Activated T-cell treated with anti-CD3 and anti-CD28 coated beads for 4 hours (primary cell): ENCODE measurements around the gene TICAM2.

ENCODE experiments used
- DNase-seq: peaks from one replicate; pipeline ENCODE4 v3.0.0-alpha.2; 2020

Gene TICAM2

DNA sequence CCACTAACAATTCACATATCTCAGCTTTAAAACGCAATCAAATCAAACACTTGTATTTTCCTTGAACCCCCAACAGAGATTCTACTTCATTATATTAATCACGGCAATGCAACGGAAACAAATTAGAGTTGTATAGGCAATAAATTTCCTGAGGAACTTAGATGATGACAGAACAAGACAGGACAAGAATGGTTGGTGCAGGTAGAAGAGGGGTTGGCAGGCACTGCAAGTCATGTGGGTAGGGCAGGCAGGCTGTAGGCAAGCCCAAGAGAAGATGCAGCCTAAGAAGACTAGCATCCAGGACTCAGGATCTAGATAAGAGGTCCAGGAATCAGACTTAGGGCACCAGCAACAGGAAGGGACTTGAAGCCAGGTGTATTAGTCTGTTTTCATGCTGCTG lies 41.1 kb downstream of the TICAM2 start:
- no peak for DNase-seq

DNA sequence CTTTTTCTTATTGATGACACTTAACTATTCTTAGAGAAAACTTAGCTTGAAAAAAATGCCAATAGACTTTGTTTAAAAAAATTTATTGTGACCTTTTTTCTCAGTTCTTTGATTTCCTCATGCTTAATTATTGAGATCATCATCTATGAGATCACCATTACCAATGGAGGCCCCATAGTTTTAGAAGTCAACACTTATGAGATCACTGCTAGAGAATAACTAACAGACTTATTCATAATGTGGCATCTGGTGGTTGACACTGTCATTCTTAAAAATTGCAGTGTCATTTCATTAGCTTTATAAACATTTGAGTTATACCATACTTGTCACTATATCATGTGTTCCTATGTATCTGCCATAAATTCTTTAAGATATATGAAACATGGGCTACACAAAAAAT lies 42.8 kb downstream of the TICAM2 start:
- no peak for DNase-seq

DNA sequence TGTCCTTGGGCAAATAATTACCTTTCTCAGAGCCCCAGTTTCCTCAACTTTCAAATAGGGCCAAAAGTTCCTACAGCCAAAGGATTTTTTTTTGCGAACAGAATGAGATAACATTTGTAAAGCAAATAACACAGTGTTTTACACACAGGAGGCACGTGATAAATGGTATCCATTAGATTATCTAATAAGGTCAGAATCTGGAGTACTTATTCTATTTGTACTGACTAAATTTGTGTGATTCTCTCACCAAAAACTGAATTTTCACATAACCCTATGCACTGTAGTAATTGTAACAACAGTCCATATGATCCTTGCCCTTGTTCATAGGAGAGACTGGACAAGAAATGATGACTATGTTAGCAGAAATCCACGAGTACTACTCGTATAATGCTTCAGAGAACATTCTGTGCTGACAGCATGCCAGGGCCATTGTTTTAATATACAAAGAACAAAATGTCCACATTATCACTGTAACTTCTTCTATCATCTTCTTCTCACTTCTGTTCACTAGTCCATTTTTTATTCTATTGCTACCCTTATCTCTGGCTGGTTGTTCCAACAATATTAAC lies 43.8 kb downstream of the TICAM2 start:
- no peak for DNase-seq

DNA sequence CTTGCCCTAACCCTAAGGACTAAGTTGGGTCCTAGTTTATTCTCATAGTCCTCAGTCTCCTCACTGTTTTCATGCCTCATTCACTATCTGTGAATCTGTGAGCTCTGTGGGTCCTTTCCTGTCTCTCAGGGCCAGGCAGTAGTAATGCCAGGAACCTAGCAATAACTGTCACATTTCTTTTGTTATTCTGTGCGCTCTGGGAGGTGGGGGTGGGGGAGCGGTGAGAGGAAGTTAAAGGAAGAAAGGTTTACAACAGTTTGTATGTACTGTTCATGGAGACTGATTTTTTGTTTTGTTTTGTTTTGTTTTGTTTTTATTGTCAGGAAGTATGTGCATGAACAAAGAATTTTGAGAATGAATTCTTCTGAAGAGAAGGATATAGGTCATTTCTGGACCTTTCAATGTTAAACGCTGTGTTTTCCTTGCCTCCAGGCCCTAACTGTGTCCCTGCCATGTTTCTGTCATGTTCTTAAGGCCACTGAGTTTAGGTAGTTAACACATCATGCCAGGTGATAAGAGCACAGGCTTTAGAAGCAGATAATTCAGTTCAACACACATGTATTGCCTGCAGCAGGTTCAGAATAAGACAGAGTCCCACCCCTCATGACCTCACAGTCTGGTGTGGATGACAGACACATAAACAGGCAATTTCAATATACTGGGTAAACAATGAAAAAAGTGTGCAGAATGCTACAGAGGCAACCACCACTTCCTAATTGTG lies 44.5 kb downstream of the TICAM2 start:
- DNase-seq: no peak

DNA sequence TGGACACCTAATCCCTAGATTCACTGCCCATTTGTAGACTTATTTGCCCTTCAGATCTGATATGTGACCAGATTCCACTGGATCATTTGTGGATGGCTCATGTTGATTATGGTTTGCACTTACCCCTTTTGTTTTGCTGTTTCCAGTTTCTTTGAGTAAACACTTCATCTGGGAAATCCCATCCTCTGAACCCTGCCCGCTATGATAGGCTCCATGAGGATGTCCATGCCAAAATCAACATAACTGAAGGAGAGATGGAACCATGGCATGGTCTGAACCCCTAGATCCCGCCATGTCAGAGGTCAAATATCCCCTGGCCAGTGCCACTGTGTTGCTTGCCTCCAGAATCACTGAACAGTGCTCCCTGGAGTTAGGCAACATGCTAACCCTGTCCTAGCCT lies 46.0 kb downstream of the TICAM2 start:
- DNase-seq: no peak

DNA sequence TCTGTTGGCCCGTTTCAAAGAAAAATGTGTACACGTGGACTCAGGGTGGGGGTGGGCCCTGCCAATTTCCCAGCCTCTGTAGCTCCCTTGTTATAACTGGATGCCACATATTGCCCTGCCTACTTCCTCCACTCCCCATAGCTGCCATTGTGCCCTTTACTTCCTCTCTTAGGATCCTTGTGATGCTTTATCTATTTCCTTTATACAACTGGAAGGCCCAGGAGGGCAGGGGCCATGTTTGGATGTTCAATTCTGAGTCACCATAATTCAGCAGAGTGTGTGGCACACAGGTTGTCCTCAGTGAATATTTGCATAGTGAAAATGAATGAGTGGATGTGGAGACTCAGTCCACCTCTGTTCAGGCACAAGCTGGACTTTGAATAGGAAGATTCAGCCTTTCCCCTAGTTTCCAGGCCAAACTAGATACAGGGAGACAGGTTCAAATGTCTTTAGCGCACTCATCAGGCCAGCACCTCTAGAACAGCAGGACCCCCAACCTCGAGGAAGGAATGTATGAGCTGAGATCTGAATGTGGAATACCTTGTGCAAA lies 47.1 kb downstream of the TICAM2 start:
- DNase-seq: no peak

DNA sequence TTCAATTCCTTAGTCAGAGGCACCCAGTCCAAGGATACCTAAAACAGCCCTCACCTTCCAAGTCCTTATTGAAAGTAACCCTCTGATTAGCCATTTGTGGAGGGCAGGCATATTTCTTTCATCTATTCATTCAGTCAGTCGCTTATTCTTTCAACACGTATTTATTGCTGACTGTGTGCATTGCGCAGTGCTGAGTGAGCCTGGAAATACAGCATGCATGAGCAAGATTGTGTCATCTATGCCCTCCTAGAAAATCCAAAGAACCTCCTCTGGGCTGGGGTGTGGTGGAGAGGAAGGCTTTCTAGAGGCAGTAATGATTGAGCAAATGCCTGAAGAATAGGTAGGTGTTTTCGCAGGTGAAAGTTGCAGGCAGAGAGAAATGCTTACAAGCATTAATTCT lies 49.2 kb downstream of the TICAM2 start:
- DNase-seq: no peak

DNA sequence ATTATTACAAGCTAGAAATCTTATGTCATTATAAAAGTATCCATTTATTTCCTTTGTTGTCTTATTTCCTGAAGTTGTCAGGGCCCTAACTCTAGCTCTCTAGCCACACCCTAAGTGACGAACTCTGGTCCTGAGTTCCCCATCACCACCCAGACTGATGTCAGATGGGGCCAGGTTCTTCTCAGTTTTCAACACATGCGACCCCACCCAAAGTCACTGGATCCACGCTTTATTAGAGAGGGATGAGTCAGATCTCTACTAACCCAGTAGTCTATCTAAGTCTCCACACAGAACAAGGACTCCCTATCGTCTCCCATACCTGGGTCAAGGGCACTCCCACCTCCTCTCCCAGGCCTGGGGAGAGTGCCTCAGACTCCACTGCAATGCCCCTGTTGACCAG lies 50.9 kb downstream of the TICAM2 start:
- DNase-seq: no peak

DNA sequence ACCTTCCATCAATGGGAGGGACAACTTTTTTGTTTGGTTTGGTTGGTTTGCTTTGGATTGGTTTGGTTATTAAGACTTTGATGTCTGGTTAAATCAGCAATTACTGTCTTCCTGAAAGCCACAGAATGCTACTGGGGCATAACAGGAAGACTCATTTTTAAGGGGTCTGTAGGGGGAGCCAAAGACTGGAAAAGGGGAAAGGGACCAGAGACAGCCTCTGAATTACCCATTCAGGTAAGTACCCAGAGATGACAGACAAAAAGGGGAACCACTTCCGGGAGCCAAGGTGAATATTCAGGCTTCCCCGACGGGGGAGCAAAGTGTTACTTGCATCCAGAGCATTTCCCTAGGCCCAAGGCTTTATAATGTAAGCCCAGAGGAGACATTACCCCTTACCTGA lies 53.1 kb downstream of the TICAM2 start:
- DNase-seq: no peak

DNA sequence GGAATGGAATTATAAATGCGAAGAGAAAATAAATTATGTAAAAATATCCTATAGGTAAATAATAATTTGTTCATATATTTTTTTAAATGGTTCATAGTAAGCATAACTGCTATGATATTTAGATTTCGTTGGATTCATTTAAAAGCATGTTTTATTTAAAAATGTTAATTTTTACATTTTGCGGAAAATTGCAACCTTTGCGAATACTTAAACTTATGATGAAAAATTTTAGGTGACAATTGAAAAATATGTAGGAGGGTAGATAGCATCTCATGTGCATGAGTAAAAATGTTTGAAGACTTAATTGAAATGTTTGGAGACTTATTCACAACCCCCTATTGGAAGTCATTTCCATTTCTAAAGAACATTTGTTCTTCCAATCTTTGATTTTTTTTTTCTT lies 53.6 kb downstream of the TICAM2 start:
- no peak for DNase-seq

DNA sequence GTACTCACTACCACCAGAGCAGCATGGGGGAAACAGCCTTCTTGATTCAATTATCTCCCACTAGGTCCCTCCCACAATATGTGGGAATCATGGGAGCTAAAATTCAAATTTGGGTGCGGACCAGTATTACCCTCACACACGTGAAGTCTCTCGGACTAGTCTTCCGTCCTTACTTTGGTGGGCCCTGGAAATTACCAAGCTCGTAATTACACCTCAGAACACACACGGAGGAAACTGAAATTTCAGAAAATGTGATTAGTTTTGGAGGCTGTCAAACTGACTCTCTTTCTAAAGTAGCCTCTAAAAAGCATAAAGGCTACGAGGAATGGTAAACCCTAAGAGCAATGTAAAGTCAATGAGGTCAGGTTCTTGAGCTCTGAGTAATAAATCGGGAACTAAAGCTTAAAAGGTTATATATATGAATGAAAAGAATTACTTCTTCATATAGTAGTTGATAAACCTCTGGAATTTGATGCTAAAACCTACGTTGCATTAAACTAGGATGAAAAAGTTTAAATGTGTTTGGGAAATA lies 56.9 kb downstream of the TICAM2 start:
- no peak for DNase-seq

DNA sequence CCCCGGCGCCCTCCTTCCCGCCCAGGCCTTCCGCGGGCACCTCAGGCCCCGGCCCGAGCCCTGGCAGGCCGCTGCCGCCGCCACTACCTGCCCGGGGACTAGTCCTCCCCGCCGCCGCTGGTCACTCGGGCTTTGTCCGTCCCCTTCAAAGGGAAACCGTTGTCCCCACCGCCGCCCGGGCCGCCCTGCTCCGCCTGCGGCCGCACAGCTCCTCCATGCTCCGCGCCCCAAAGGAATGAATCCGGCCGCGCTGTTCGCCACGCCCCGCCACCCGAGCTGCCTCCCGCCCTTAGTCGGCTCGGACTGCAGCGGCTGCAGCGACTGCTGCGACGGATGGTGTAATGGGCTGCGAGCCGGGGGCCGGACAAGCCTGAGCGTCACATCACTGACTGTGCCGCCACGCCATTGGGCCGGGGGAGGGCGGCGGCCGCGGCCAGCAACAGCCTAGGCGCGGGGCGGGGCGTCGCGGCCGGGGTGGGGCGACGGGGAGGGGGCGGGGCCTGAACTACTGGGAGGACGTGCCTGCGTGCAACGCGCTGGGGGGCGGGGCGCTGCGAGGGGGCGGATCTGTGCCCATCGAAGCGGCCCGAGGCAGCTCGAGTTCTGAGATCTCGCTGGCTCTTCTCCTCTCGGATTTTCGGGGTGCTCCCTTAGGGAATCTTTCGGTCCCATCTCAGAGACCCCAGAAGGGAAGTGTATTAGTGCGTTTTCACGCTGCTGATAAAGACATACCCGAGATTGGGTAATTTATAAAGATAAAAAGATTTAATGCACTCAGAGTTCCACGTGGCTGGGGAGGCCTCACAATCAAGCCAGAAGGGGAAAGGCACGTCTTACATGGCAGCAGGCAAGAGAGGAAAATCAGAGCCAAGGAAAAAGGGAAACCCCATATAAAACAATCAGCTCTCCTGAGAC lies 57.6 kb downstream of the TICAM2 start, which contains the start of gene FEM1C:
FEM1C (minus strand) TSS at position 340 of the 915 bp plus-strand sequence. CDS start 1,282 bp downstream, outside the sequence.
- peak; percentile 98 for DNase-seq

DNA sequence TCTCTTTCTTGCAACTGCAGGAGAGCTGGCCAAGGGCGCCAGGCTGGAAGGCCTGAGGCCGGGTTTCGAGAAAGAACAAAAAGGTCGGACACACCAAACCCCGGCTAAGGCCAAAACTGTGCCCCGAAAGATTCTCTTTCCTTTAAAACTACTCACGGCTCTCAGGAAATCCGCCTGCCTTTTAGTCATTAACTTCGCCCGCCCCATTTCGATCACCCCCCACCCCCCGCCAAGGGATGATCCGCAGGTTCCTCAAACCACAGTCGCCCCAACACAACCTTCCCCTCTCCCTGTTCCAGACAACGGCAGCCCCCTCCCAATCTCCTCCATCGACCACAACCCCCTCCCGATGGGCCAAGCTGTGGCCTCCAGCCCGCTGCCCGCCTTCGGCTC lies 58.2 kb downstream of the TICAM2 start:
- peak; percentile 48 for DNase-seq

DNA sequence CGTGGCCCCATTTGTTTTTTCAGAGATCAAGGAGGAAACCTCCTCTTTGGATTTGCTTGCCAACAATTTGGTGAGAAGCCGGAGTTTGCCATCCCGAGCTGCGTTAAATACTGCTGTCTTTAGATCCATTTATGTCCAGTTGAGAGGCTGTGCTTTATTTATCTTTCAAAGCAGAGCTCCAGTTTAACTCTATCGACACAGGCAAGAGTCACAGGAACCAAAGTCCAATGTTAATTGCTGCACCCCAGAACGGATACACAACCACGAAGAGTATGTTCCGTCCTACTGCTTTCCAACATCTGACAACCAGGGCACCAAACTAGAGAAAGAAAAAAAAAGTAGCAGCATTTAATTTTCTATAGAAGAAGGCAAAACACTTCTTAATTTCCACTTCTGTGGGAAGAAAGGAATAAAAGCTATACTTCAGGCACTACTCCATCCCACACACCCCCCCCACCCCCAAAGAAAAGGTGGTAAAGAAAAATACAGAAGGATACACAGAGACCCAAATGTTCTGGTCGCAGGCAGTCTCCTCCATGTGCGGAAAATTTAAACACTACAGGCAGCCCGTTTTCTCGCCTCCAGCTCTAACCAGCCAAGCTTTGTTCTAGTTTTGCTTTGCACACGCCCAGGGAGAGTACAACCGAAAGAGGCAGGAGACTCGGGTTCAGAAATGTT lies 58.8 kb downstream of the TICAM2 start:
- DNase-seq: peak; percentile 28

DNA sequence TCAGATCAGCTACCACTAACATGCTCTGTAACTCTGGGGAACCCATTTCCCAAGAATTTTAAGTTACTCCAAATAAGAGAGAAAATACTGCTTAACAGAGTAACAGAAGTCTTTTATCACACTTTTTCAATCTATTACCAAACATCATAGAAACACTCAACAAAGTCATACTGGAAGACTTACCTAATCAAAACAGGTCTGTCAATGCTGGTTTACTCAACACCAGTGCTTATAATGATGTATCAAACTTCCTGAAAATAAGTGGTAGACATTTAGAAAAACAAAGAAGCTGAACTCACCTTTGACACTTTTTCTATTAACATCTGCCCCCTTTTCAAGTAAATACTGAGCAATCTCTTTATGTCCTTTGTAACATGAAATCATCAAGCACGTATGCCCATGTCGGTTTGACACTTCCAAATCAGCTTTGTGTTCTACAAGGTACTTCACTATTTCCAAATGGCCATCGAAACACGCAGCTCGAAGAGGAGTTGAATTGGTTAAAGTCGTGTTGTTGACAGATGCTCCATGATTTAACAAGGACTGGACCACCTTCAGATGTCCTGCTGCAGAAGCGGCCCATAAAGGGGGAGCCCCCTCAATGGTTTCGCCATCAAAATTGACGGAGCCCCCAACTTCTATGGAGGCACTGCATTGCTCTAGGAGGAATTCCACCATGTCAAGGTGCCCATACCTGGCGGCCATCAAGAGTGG lies 59.5 kb downstream of the TICAM2 start:
- DNase-seq: no peak

DNA sequence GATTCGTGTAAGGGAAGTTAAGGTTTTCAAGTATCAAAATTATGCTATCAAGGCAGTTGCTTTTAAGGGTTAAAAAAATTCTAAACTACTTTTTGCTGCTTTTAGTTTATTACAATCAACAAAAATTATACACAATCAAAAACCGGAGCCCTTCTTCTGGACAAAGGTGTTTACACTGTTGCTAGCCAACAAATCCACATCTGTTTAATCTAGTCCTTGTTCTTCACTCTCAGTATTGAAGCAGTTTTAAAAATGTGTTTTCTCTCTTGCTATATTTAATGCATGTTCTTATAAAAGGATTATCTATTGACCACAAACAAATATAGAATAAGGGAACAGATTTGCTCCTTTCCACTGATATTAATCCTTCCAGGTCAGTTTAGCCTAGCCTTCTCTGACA lies 60.2 kb downstream of the TICAM2 start:
- DNase-seq: no peak

DNA sequence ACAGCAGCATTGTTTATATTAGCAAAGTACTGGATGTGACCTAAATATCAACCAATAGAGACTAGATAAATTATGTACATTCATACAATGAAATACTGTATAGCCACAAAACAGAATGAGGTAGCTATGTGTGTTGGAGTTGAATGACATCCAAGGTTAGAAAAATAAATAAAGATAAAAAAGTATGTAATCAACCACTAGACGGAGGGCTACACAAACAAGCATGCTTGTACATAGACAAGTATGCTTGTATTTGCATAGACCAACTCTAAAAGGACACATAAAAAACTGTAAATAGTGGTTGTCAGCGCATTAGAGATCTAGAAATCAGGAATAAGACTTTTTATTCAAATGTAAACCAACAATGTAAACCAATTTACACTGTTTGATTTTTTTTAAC lies 60.7 kb downstream of the TICAM2 start:
- DNase-seq: no peak

DNA sequence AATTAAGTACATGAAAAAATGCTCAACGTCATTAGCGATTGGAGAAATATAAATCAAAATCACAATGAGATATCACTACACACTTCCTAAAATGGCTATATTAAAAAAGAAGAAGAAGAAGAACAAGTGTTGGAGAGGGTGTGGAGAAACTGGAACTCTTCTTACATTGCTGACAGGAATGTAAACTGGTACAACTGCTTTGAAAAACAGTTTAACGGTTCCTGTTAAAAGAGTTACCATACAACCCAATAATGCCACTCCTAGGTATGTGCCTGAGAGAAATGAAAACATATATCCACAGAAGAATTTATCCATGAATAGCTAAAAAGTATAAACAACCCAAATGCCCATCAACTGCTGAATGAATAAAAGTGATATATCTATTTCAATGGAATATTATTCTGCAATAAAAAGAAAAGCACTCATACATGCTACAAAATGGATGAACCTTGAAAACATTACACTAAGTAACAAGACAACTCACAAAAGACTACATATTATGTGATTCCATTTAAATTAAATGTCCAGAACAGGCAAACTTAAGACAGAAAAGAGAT lies 66.7 kb downstream of the TICAM2 start:
- no peak for DNase-seq

DNA sequence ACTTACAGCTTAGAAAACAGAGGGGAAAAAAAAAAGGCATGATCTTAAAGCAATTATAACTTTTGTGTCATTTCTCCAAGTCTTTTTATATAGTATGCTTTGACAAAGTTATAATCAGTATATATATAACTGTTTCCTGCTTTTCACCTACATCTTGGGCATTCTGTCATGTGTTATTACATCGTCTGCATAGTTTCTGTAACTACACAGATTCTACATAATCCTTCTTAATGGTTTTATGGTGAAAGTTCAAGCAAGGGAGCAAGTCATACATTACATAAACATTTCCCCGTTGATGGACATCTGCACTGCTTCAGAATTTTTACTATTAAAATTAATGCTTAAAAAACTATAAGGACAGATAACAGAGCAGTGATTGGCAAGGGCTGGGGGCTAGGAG lies 69.8 kb downstream of the TICAM2 start:
- DNase-seq: no peak

DNA sequence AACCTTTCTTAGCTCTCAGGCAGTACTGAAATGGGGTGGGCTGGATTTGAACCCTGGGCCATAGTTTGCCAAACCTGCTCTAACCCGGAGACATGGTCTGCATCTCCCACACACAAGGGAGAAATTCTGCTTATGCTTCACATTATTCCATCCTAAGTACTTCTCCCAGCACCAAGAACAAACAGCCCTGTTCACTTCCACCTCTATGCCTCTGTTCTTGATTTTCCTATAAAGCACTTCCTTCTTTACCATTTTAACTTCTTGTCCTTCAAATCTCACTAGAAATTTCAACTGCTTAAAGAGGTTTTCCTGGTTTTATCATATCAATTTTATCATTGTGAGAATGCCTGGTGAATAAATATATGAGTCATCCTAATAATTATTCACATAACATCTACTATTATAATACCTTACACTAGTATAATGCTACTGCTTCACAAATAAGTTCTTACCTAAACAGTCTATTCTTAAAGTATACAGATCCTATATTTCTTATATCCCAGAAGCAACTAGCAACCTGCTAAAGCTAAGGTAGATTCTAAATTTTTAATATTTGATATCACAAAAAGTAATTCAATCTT lies 70.4 kb downstream of the TICAM2 start:
- no peak for DNase-seq

DNA sequence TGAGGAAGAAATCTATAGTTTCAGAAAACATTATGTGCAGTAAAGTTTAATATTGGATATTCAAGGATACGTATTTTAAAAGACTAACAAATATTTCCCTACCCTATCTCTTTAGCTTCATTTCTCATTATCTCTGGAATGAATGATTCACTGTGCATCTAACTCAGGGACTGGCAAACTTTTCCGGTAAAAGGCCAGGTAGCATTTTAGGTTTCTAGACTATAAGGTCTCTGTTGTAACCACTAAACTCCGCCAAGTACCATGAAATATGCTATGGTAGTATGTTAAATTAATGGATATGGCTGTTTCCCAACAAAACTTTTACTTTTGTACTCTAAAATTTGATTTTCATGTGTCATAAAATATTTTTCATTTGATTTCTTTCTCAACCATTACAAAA lies 70.9 kb downstream of the TICAM2 start:
- DNase-seq: no peak
